Measurements from ENCODE around the gene GPAM. TPM values are rescaled to one million over a fixed set of nuclear protein-coding genes. Genes with fewer than 3 reads are reported as not detected.

The GPAM gene
- total and polyA plus RNA-seq, 10 of the 15 experiments (the other 5 are each of a cell fraction or from before 2014, with no cell fraction given) = 3.3 to 9.4 (median 7.4) TPM

GRCh38 chr10:112183329-112184051 is at the start of gene GPAM (continued):
- no peak; the same call in 1 of the 2 replicates for TF ChIP-seq ZBED1 (IDR thresholded peaks at IDR 0.05; ENCODE audit: borderline replicate concordance)
- no peak for TF ChIP-seq BCL3 (IDR thresholded peaks at IDR 0.05; ENCODE audit: borderline replicate concordance, insufficient read depth, low read depth, low read length, poor library complexity, severe bottlenecking)
- TF ChIP-seq ELK1 (IDR thresholded peaks at IDR 0.05; ENCODE audit: low read depth, low read length) = peak; percentile 68; the same call in 1 of the 2 replicates
- no peak for TF ChIP-seq MYC (IDR thresholded peaks at IDR 0.05; ENCODE audit: insufficient read depth, insufficient read length, insufficient replicate concordance, low read length, severe bottlenecking)
- TF ChIP-seq ATF3 (IDR thresholded peaks at IDR 0.05; ENCODE audit: borderline replicate concordance, extremely low read depth, low read depth, low read length) = peak; percentile 96
- peak; percentile 70 for TF ChIP-seq RELA (IDR thresholded peaks at IDR 0.05; ENCODE audit: borderline replicate concordance, partially characterized antibody)
- TF ChIP-seq SMAD5 (IDR thresholded peaks at IDR 0.05; ENCODE audit: low read depth) = no peak
- no peak for TF ChIP-seq FOS (IDR thresholded peaks at IDR 0.05; ENCODE audit: borderline replicate concordance, extremely low read depth, insufficient read length)
- 0 out of 2 replicates have a peak, but pooled peaks have one; percentile 80 for TF ChIP-seq STAT1 (conservative IDR thresholded peaks at IDR 0.05)
- TF ChIP-seq EED (IDR thresholded peaks at IDR 0.05; ENCODE audit: low read depth) = 0 out of 2 replicates have a peak, but pooled peaks have one; percentile 44
- 0 out of 2 replicates have a peak, but pooled peaks have one; percentile 11 for TF ChIP-seq IRF4 (IDR thresholded peaks at IDR 0.05; ENCODE audit: low read depth, low read length)
- peak; percentile 87; the same call in 1 of the 2 replicates for TF ChIP-seq ASH2L (IDR thresholded peaks at IDR 0.05; ENCODE audit: borderline replicate concordance, low read depth)
- peak; percentile 32 to 49; a peak in 2 of 4 replicates for TF ChIP-seq IKZF2 (IDR thresholded peaks at IDR 0.05)
- TF ChIP-seq MAX (IDR thresholded peaks at IDR 0.05; ENCODE audit: low read depth, low read length) = peak; percentile 83
- peak; percentile 85 for TF ChIP-seq KLF5 (IDR thresholded peaks at IDR 0.05; ENCODE audit: partially characterized antibody)
- peak; percentile 37 for TF ChIP-seq CUX1 (IDR thresholded peaks at IDR 0.05; ENCODE audit: insufficient replicate concordance, low read depth, low read length)
- TF ChIP-seq POLR2AphosphoS5 (IDR thresholded peaks at IDR 0.05; ENCODE audit: low read length) = peak; percentile 88
- TF ChIP-seq BACH1 (IDR thresholded peaks at IDR 0.05; ENCODE audit: borderline replicate concordance) = peak; percentile 64; the same call in 1 of the 2 replicates
- peak; percentile 98 for TF ChIP-seq SIN3A (IDR thresholded peaks at IDR 0.05; ENCODE audit: low read depth, low read length)
